Urothelium cell line (cell line): ENCODE results near the gene NUDT16L1.
A peak's percentile ranks its signal among the peaks of the same experiment; 100 is the strongest.

ENCODE experiments used
- DNase-seq: peaks from one replicate; pipeline ENCODE4 v3.0.0; 2011; ENCODE audit warnings: low spot score, mixed read lengths
- FAIRE-seq: peaks from 2 replicates; lab custom pipeline; 2011; peaks lifted over from hg19 to GRCh38; lab: Jason Lieb, UNC

The NUDT16L1 gene

DNA sequence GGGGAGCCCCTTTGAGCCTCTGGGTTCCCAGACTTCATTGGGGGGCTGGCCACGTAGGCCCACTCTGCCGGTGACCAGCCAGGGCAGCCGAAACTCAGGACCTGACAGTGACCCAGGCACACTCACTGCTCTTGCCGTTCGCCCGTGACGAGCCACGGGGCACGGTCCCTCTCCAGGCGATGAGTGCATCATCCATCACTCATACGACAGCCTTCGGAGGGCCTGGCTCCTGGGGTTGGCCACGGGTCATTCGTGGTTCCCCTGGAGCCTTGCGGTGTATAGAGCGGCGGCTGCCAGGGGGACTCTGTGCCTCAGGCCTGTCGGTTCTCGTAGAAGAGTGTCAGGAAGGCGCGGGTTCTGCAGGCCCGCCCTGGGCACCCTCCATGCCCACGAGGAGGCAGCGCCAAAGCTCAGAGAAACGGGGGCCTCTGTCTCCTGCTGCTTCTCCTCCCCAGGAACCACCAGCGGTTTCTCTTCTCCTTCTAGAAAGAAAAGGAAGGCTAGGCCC is 11.2 kb upstream of the NUDT16L1 start:
- no peak for DNase-seq
- no peak for FAIRE-seq

DNA sequence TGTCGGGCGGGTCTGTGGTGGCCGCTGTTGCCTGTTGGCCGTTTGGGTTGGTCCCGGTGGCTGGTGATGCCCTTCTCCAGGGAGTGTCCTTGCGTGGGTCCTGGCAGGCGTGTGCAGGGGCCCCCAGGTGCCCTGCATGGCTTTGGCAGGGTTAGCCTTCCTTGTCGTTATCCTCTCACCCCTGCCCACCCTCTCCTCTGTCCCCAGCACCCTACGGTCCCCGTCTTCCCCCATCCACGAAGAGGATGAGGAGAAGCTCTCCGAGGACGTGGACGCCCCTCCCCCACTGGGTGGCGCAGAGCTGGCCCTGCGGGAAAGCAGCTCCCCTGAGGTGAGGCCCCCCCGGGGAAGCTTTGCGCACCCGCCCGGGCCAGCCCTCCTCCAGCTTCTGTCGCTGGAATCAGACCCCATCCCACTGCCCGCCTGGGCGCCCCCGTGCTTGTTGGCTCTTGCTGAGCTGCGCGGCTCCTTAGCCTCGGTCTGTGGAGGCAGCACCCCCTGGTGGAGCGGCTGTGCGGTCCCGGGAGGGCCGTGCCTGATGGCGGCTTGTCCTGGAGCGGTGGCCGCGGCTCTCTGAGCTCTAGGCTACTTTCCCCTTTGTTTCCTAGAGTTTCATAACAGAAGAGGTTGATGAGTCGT is 10.6 kb upstream of the NUDT16L1 start:
- FAIRE-seq = no peak

DNA sequence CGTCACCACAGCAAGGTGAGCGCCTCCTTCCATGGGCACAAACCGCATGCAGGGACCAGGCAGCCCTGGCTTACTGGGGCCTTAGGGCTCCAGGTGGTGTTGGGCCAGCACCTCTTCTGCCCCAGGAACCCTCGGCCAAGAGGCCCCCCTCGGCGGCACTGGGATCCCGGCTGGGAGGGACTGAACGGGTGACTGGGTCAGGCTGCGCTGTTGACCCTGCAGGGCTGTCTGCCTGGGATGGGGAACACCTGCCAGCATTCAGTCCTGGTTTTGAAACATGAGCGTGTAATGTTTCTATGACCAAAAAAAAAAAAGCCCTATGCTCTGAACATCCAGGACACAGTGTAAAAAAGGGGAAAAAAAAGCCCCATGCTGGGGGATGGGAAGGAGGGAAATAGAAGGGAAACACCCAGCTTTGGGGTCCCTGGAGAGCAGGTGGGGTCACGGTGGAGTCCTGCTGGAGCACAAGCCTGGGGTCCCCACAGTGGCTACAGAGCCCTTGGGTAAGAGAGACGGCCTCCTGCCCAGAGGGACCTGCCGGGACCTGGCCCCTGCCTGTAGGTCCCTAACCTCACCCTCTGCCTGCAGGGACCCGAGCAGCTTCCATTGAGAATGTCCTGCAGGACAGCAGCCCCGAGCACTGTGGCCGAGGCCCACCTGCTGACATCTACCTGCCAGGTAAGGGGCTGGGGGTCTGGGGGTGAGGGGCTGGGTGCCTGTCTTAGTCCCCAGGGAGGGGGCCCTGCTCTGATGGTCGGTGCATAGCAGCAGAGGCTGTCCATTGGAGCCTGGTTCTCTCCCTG is 9.9 kb upstream of the NUDT16L1 start:
- DNase-seq = no peak
- no peak for FAIRE-seq

More for the DNA sequence above, 10.6 kb upstream of the NUDT16L1 start:
- no peak for DNase-seq

DNA sequence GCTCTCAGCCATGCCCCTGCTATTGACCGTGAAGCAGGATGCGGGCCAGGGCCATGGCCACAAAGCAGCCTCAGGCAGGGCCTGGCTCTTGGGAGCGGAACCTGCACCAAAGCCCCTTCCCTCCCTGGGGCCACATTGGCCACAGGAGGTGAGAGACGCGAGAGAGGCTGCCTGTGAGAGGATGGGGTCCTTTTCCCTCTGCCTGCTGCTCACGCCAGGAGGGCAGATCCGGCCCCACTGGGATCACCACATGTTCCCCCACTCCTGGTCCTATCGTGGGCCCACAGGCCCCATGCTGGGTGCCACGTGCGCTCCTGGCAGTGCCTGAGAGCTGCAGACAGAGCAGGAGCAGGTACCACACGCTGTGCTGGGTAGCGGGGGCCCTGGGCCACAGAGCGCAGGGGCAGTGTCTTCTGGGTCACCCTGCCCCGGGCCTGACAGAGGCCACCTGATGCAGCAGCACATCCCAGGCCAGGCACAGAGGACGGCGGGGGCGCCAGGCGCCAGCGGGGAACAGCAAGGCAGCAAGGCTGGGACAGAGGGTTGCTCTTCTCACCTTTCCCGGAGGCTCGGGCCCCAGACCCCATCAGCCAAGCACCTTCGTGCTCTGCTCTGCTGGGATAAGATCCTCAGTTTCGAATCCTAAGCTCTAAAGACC is 9.2 kb upstream of the NUDT16L1 start:
- no peak for DNase-seq
- no peak for FAIRE-seq

DNA sequence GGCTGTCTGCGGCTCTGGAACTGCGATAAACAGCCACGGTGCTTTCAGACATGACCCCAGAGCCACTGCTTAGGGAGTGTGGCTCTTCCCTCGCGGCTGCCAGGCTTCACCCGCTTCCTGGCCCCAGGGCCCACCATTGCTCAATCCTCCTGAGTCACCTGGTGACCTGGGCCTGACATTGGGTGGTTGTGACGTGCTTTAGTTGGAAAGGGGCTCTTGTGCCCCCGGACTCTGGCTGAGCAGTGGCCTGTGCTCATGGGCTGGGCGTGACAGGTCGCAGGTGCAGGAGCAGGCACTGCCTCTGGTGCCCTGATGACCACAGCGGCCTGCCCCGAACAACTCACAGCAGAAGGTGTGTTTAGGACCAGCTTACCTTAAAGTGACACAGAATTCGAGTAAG is 8.6 kb upstream of the NUDT16L1 start:
- DNase-seq (no peak), FAIRE-seq (no peak)

DNA sequence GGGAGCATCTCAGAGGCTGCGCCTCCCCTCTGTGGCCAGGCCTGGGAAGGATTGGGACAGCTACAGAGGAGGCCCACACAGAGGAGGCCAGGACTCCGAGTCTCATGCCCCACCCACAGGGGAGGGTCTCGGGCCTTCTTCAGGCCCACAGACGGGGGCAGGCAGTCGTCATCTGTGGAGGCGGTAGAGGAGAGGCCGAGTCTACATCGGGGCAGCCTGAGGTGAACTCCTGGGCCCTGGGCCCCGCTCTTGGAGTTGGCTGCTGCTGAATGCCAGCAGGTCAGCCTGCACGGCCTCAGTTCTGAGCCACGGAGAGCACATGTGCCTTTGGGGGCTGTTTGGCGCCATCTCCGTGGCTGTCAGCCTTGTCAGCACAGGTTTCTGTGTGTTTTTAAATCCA is 8.1 kb upstream of the NUDT16L1 start:
- DNase-seq (no peak), FAIRE-seq (no peak)

DNA sequence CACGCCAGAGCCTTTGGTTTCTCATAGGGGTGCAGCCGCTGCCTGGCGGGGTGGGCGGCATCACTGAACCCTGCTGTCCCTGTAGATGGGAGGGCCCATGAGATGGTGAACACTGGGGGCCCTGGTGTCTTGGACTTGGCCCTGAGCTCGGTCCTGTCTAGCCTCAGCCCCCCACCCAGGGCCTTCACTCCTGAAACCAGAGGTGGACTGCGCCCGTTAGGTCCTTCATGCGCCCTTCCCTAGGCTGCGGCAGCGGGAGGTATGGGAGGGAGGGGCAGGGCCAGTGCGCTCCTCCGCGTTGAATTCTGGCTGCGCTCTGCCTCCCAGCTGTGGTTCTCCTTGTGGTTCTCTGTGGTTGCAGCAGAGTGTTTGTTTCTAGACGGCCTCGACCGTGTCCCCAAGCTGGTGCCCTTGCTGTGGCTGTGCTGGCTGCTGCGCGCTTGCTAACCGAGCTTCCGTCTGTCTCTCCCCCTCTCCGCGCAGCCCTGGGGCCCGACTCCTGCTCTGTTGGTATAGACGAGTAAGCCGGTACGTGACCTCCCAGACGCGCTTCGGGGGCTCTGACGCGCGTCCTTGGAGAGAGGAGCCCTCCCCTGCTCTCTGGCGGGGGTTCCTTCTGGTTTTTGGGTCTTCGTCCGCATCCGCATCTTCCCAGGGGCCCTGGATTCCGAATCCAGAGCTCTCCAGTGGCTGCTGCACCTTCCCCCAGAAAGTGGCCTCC is 7.4 kb upstream of the NUDT16L1 start:
- DNase-seq (no peak), FAIRE-seq (no peak)

DNA sequence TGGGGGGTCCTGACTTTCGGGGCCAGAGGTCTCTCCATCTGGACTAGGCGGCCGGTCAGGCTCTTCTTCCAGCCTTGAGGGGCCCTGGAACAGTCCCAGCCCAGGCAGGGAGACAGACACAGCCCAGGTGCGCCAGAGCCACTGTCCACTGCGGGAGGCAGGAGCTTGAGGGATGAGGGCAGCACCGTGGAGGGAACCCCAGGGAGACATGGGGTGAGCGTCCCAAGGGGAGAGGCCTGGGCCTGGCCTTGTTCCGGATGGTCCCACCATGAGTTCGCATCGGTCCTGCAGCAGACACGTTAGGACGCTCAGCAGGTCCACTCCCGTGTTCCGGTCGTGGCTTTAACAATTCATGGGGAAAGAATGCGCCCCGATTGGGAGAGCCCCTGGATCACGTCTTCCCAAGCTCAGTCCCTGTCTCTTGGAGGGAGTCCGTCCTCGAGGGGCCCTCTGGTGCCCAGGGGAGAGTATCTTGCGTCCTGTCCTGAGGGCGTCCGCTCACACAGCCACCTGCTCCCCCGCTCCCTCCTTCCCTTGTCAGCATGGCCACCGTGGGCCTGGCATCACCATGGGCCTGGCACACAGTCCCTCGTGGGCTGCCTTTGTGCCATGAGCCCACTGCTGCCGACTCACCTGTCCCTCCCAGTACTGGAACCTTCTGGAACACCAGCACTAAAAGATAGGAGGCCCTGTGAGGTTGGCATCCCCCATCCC is 6.7 kb upstream of the NUDT16L1 start:
- DNase-seq (no peak), FAIRE-seq (no peak)

DNA sequence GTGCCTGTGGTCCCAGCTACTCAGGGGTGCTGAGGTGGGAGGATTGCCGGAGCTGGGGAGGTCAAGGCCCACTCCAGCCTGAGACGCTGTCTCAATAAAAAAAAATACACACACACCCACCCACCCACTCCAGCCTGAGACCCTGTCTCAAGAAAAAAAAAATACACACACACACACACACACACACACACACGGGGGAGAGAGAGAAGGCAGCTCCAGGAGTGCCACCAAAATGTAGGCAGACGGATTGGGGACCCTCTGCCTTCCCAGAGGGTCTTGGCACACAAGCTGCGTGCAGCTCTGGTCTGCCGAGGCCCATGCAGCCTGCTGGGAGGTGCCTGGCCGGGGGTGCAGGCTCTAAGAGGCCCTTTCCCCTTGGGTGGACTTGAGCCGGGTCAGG is 5.9 kb upstream of the NUDT16L1 start:
- no peak for DNase-seq

DNA sequence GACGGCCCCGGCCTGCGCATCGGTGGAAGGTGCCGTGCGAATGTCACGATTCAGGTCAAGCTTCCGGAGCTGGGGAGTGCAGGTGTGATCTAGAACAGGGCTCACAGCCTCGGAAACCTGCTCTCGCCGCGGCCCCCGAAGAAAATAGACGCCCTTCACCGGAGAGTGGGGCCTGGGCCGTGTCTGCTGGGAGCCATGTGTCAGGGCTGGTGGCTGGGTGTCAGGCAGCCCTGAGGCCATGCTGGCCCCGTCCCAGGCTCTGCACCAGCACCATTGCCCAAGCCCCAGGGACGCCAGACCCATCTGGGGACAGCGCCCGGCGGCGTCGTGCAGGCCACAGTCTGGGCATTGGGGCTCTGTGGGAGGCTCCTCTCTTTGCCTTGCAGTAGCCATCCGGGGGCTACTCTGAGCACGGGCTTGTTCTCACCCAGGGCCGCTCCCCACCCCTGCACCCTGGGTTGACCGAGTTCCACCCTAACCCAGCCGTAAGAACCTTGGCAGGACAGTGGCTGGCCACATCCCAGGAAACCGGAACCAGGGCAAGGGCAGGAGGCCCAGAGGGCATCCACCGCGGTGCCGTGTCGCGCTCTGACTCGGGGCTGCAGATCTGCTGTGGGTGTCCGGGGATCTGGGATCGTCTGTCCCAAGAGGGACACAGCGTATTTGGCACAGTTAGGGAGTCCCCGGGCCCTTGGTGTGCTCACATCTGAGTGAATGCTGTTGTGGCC is 5.3 kb upstream of the NUDT16L1 start:
- DNase-seq (no peak), FAIRE-seq (no peak)

More for the DNA sequence above, 5.9 kb upstream of the NUDT16L1 start:
- no peak for FAIRE-seq

DNA sequence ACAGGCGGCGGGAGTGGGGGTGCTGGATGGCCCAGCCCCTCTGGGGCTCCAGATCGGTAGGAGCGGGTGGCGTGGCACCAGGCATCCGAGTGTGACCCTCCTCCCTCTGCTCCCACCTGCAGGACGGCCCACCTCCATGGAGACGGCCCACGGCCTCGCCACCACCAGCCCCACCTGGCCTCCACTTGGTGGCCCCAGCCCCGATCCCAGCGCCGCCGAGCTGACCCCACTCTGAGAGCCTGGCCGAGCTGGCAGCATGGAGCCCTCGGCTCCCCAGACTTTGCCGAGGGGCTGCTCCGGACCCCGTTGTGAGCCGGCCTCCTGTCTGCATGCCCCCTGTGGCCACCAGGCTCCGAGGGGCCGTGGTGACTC is 4.7 kb upstream of the NUDT16L1 start:
- FAIRE-seq (no peak), DNase-seq (no peak)

DNA sequence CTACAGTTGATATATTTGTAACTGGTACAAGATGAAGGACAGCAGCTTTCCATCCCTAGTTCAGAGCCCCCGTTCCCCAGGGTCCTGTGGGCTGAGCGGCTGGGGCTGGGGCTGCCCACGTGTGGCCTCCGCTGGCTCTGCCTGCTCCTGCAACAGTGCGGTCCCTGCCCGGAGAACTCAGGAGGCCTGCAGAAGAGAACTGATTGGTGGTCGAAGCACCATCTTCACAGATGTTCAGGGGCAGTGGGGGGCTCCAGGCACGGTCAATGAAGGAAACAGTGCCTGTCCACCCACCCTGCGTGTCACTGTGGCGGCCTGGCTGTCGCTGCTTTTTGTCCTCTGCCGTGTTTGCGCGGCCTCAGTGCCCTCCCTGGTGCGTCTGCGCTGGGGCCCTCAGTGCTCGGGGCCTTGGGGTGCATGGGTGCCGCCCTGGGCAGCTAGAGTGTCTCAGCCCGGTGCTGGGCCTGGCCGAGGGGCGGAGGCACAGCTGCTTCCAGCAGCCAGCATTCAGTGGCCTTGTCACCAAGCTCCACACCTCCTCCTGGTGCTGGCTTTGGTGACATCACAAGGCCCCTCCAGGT is 4.2 kb upstream of the NUDT16L1 start:
- no peak for DNase-seq
- FAIRE-seq = no peak

DNA sequence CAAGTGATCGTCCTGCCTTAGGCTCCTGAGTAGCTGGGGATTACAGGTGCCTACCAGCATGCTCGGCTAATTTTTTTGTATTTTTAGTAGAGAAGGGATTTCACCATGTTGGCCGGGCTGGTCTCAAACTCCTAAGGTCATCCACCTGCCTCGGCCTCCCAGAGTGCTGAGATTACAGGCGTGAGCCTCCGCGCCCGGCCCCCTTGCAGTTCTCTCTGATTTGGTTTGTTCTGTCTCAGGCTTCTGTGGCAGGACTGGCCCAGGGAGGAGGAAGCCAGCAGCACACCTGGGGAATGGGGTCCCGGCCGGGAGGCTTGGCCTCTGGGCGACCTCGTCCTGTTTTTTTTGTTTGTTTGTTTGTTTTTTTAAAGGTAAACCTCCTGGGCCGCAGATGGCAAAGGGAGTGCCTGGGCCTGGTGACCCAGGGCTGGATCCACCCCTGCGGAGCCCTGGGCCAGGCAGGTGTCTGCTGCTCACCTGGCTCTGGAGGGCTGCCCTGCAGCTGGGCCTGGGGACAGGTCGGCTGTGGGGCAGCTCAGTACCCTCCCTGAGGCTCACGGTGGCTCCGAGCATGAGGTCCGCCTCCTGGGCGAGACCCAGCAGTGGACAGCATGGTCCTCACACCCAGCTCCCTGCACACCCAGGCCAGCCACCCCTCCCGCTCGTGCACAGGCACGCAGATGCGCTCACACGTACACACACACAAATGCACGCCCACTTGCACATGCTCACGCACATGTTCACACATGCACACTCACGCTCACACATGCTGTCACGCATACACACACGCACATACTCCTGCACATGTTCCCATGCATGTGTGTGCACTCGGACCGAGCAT is 3.3 kb upstream of the NUDT16L1 start:
- FAIRE-seq = peak; percentile 44
- DNase-seq = no peak

DNA sequence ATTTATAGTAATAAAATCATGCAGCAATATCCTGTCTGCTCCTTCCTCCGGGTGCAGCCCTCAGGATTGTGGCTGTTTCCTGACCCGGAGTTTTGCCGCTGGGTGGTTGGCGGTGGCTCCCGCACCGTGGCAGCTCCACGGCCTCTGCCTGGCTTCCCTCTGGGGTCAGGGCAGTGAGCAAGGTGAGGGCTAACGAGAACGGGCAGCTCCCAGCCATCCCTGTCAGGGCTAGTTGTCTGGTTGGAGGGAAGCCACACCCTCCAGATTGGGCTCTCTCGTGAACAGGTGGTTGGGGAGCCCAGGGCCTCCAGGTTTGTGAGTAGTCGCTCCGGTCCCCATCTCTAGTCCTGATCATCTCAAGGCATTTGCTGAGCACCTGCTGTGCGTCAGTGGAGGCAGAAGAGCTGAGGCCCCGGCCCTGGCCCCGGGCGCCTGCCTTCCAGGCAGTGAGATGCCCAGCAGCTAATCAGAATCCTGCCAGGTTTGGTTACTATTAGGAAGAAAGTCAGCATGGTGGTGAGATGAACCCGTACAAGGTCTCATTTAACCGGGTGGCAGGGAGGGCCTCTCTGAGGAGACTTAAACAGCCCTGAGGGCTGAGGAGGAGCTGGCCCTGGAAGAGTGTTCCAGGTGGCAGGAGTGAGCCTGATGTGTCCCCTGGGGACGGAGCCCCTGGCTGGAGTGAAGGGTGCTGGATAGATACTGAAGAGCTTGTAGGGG is 2.3 kb upstream of the NUDT16L1 start:
- DNase-seq = no peak
- no peak for FAIRE-seq

DNA sequence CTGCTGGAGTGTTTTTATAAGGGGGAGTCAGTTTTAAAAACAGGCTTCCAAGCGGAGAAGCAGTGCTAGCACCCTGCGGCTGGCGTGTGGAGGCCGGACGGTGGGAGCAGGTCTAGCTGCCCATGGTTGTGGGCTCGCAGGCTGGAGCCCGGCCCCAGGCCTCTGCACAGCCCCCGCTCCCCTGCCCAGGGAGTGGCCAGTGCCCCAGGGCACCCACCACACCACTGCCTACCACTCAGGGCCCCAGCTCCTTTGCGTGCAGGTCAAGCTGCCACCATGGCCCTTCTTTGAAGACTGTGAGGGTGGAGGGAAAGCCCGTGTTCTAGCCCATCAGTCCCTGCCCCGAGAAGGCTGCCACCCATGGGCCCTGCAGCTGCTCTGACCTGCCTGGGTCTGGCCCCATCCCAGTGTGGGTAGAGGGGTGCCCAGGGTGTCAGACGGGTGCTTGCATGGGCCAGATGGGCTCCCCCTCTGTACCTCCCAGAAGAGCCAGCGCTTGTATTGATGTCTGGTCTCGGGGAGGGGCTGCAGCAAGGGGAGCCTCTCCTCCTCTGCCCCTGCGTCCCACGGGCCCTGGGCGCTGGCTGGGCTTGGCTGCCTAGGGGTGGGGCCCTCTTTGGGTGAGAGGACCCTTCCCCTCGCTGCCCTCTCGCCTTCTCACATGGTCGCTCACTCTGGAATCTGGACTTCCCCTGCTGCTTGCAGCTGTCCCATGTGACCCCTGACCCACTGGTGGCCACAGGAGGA is 1.5 kb upstream of the NUDT16L1 start:
- FAIRE-seq = no peak
- no peak for DNase-seq

DNA sequence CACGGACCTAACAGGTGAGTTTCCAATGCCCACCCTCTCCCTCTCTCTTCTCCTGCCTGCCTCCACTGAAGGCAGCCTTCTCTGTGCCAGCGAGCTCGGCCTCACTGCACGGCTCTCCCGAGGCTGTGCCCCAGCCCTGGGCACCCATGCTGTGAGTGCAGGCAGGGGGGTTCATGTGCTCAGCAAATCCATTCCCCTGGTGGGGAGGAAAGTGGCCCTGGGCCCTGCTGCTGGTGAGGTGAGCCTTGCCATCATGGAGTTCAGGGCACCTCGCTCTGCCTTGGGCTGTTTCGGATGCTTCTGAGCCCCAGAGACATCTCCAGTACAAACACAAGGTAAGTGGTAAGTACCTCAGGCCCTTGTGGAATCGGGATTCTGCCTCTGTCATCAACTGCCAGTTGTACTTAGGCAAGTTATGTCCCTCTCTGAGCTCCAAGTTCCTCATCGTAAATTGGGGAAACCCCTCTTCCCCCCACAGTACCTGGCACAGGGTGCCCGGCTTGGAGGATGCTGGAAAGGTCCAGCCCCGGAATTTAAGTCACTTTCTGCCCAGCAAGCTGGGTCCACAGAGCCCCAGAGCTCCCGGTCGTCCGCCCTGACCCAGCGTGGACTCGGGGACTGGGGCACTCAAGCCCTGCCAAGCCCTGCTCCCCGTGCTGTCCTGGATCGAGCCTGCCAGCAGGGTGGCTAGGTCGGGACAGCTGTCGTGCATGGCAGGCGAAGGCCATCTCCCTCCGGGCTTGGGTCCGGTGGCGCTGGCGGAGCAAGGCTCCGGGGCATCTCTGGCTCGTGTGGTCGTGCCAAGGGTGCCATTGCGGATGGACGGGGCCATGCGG is 684 bp upstream of the NUDT16L1 start:
- FAIRE-seq = no peak
- DNase-seq = no peak
